ENCODE data around the gene SFXN5. TPM values are rescaled to one million over a fixed set of nuclear protein-coding genes. Genes with fewer than 3 reads are reported as not detected.

Gene SFXN5
- total RNA-seq, 1 donor from 2014 or later, result 20.2 TPM

DNA sequence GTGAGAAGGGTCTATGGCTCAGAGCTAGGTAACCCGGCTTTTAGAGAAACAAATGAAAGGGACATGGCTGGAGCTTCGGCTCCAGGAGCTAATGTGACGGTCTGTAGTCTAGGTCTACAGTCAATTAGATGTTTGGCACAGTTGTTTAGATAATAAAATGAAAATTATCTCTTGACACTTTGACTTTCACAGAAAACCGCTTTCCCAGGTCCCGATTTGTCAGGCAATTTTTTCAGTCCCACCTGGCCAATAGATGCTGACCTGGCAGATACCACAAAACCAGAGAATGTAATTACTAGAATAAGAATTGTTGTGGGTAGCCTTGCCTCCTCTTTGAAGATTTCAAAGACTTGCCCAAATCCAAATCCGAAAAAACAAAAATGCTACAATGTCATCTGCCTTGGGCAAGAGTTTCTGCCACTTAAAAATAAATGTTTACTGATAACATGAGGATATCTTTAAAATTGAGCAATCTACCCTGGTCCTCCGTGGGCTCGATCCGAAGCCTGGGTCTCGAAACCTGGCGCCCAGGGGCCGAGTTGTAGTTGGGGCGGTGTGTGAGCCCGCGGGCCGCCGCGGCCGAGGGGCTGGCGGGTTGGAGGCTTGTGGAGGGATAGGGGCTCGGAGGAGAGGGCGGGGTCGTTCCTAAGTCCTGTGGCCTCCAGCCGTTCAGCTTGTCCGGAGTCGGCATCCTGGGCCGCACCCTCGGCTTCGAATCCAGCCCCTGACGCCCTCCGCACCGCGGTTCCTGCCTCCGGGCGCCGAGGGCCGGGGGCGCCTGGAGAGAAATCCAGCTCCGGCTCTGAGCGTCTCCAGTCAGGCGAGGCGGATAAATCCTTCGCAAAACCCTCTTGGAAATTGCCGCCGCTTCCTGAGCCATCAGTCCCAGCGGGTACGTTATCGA is 151.8 kb downstream of the SFXN5 start:
- Mint-ChIP-seq H3K36me3 (no peaks in the 10 kb centered on the region), H3K9me3 (no peaks in the 10 kb centered on the region), H3K4me3 (peak overlapping the region; percentile 53), H3K27ac (no peak overlapping the region), H3K4me1 (peaks cover 21% of the 10 kb centered on the region), H3K27me3 (ENCODE audit: low read depth) (peaks cover 90% of the 10 kb centered on the region)
- DNase-seq (ENCODE audit: low spot score in 2 of 2, unreplicated experiment in 2 of 2), result peak in 1 of 2 experiments; percentile 50
- TF ChIP-seq CTCF (IDR thresholded peaks at IDR 0.05; ENCODE audit: unreplicated experiment), result no peak

DNA sequence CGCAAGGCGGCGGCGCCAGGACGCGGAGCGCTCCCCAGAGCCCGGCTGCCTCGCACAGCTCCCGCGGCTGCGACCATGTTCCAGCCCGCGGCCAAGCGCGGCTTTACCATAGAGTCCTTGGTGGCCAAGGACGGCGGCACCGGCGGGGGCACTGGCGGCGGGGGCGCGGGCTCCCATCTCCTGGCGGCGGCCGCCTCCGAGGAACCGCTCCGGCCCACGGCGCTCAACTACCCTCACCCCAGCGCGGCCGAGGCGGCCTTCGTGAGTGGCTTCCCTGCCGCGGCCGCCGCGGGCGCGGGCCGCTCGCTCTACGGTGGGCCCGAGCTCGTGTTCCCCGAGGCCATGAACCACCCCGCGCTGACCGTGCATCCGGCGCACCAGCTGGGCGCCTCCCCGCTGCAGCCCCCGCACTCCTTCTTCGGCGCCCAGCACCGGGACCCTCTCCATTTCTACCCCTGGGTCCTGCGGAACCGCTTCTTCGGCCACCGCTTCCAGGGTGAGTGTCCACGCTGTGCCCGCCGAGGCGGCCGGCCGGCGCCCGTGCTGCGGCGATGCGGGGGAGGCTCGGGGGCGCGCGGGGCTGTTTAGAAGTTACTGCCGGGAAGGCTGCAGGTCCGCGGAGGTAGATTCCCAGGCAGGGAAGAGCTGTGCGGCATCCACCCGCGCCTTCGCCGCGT is 153.5 kb downstream of the SFXN5 start:
- DNase-seq (ENCODE audit: low spot score in 2 of 2, unreplicated experiment in 2 of 2), result peak in 1 of 2 experiments; percentile 53
- Mint-ChIP-seq H3K27me3 (ENCODE audit: low read depth) (peaks cover 90% of the 10 kb centered on the region), H3K4me3 (peak overlapping the region; percentile 42)

DNA sequence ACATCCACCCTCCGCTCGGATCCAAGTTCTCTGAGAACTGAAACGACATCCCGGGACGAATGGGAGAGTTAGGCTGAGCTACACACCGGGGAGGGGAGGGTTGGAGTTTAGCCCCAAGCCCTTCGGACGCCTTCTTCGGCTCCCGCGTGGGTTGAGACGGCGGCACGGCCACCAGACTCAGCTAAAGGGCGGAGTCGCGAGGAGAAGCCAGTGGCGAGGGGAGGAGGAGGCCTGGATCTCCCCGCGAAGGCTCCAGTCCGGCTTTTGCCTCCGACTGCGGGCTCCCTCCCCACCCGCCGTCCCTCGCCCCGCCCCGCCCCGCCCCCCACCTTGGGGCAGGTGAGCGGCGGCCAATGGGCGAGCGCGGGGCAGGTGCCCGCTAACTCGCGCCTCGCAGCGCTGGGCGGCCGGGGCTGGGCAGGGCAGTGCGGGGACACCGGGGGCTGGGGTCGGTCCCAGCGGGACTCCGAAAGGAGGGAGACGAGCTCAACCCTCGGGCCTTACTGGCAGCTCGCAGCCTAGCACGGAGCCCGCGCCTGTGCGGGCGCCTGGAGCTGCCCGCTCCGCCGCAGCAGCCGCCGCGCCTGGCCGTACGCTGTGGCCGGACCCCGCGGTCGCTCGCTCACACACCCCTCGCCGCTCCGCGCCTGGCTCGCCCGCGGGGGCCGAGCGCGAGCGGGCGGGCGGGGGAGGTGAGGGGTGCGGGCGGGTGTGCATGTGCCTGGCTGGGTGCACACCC is 154.2 kb downstream of the SFXN5 start, which contains the start of gene EMX1:
Gene EMX1 (plus strand): TSS at position 382 of the 739 bp plus-strand sequence. CDS start 334 bp downstream, at position 716.
- Mint-ChIP-seq H3K4me3 (peak within 1 kb of the TSS; percentile 68), H3K27ac (no peak within 1 kb of the TSS), H3K36me3 (no peaks in the 10 kb centered on the region), H3K27me3 (ENCODE audit: low read depth) (peaks cover 89% of the 10 kb centered on the region), H3K9me3 (no peaks in the 10 kb centered on the region), H3K4me1 (peaks cover 19% of the 10 kb centered on the region)
- DNase-seq (ENCODE audit: low spot score in 2 of 2, unreplicated experiment in 2 of 2), result peak in 1 of 2 experiments; percentile 69
- no peak for TF ChIP-seq CTCF (IDR thresholded peaks at IDR 0.05; ENCODE audit: unreplicated experiment)

More for the DNA sequence above, 153.5 kb downstream of the SFXN5 start:
- TF ChIP-seq CTCF (IDR thresholded peaks at IDR 0.05; ENCODE audit: unreplicated experiment), result no peak
- H3K27ac Mint-ChIP-seq, result no peak overlapping the region
- H3K36me3 Mint-ChIP-seq, result no peaks in the 10 kb centered on the region
- no peaks in the 10 kb centered on the region for H3K9me3 Mint-ChIP-seq
- peaks cover 19% of the 10 kb centered on the region for H3K4me1 Mint-ChIP-seq

DNA sequence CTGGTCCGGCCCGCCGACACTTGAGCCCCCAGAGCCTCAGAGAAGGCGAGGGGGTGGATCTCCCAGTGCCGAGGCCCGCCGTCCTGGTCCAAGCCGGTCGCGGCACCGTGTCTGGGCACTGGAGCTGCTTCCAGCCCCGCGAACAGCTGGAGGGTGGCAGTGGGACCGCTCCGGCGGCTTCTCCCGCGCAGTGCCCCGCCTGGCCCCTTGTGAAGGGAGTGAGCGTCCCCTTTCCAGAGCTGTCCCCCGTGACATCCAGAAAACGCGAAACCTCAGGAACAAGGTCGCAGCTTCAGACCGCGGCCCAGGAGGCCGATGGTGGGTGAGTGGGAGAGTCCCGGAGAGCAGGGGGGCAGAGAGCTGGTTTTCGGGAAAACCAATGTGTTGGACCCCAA is 154.8 kb downstream of the SFXN5 start:
- peak overlapping the region; percentile 68 for H3K4me3 Mint-ChIP-seq
- peaks cover 89% of the 10 kb centered on the region for H3K27me3 Mint-ChIP-seq (ENCODE audit: low read depth)
- H3K36me3 Mint-ChIP-seq, result no peaks in the 10 kb centered on the region
- DNase-seq (ENCODE audit: low spot score in 2 of 2, unreplicated experiment in 2 of 2), result peak in 1 of 2 experiments; percentile 44
- TF ChIP-seq CTCF (IDR thresholded peaks at IDR 0.05; ENCODE audit: unreplicated experiment), result no peak
- H3K4me1 Mint-ChIP-seq, result peaks cover 19% of the 10 kb centered on the region
- no peak overlapping the region for H3K27ac Mint-ChIP-seq
- H3K9me3 Mint-ChIP-seq, result no peaks in the 10 kb centered on the region
